GM21515 (cell line): Measurements from ENCODE around the gene SEPTIN8.

ENCODE experiments used
- ATAC-seq: cut with Tn5 transposase; IDR thresholded peaks from one replicate; pipeline ENCODE4 v1.9.1; 2021; ENCODE audit not compliant: unreplicated experiment

Gene SEPTIN8, protein sequence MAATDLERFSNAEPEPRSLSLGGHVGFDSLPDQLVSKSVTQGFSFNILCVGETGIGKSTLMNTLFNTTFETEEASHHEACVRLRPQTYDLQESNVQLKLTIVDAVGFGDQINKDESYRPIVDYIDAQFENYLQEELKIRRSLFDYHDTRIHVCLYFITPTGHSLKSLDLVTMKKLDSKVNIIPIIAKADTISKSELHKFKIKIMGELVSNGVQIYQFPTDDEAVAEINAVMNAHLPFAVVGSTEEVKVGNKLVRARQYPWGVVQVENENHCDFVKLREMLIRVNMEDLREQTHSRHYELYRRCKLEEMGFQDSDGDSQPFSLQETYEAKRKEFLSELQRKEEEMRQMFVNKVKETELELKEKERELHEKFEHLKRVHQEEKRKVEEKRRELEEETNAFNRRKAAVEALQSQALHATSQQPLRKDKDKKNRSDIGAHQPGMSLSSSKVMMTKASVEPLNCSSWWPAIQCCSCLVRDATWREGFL

DNA sequence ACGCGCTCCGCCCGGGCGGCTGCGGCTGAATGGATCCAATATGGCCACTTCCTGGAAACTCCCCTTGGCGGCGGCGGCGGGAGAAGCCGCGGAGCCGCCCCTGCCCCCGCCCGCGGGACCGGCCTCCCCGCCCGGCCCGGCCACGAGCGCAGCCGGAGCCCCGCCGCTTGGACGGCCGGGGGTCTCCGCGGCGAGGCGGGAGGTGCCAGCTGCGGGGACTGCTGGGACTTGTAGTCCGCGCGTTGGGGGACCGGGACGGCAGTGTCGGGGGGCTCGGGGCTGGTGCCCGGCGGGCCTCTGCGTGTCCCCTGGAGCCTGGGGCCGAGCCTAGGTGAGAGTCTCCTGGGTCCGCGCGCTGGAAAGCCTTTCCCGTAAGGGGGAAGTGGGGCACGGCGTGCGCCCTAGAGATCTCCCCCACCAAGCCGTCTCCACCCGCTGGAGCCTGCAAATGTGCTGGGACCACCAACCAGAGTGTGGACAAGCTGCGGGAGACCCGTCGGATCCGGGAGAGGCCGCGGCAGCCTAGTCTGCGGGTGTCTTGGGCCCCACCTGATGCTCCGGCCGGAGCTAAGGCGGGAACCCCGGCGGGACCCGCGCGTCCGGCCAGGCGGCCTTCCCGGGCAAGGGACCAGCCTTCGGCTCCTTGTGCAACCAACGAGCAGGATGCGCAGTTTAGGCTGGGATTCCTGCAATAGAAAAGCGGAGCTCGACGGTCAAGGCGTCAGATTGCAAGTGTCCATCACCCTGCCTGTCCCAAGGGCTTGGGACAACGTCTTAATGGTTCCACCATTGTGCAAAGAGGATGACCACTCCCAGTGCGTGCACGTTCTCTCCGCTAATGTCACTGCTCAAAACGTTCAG lies at the start of gene SEPTIN8:
TSS of gene SEPTIN8 (minus strand) at position 31 of the 861 bp plus-strand sequence. CDS start 102 bp downstream, outside the sequence.
- ATAC-seq: no peak

DNA sequence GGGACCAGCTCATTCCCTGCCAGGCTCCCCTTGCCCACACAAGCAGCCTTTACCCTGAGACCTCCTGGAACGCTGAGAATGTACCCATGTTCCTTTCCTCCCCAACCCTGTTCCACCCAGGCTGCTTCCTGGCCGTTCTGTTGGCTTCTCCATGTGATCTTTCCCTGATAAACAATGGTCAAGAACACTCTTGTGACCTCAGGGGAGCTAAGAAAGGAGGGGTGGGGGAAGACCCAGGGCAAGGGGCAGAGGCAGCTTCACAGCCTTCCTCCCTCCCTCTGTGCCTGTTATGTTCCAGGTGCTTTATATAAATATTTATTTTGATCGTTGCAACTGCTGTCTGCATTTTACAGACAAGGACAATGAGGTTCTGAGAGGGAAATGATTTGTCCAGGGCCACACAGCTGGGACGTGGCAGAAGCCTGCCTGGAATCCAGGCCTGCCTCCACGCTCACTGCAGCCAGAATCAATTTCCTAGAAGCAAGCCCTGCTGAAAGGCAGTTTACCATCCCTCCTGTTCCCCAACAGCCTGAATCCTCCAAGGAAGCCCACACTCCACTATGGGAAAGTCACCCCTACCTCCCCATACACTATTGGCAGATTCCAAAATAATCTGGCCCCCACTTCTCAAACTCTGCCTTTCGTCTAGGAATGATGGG lies 49.5 kb upstream of the SEPTIN8 start:
- no peak for ATAC-seq

DNA sequence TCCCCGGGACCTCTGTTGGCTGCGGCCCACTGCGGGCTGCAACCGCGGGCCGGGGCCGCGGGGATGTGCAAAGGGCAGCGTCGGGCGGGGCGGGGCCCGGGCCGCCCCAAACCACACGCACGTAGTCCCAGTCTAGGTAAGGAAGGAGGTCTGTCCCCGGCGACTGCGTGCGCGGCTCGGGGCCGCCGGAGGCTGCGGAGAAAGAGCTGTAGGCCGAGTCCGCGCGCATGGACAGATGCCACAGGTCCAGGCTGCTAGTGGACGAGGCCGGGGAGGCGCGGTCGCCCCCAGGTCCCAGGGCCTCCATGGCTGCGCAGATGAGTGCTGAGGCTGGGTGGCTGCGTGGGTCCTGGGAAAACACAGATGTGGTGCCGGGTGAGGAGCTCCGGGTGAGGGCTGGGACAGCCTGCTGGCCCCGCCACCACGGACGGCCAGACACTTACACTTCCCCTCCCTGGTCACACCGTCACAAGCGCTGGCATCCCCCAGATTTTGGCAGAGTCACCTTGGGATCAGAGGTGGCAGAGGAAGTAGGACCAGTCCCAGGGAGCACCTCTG lies 48.9 kb upstream of the SEPTIN8 start:
- no peak for ATAC-seq

DNA sequence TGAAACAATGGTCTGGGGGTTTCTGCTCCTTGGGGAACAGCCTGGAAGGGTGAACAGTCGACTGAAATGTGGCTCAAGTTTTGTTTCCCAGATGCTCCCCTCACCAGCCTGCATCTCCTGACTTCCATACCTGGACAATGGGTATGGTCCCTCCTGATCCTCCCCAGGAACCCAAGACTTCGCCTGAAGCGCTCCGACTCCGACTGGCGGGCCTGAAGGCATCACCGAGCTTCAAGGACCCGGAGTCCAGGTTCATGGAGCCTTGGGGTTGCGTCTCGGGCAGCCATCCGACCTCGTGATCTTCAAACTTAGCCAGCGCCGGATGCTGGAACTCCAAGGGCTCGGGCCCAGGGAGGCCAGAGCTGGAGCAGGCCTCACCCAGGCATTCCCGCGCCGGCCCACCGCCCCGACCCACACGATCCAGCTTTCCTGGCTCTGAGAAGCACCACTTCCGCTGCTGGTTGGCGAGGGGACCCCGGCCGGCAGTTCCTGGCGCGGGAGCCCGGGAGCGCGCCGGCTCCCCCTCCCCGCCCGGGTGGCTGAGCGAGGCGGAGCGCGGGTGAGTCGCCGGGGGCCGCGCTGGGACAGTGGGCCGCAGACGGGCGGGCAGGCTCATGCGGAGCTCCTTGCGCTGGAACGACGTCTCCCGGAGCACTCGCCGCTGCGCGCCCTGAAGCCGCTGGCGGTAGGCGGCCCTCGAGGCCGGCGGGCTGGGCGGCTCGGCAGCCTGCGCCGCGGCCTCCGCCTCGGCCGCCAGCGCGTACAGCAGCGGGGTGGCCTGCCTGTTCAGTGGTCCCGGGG lies 48.2 kb upstream of the SEPTIN8 start:
- no peak for ATAC-seq

DNA sequence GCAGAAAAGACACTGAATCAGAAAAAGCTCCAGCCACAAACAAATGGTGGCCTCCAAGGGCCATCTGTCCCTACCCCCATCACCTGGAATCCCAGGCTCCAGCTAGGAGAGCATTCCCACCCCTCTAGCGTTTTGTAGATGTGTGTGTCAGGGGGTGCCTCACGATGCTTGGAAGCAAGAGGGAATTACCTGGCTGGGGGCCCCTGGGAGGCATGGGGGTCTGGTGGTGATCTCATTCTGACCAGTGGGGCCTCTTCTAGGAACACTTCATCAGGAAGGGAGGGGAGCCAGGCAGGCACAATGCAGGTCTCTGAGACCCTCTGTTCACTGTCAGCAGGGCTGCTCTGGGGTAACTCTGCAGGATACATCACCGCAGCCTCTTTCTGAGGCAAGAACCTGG lies 47.4 kb upstream of the SEPTIN8 start:
- ATAC-seq: no peak

DNA sequence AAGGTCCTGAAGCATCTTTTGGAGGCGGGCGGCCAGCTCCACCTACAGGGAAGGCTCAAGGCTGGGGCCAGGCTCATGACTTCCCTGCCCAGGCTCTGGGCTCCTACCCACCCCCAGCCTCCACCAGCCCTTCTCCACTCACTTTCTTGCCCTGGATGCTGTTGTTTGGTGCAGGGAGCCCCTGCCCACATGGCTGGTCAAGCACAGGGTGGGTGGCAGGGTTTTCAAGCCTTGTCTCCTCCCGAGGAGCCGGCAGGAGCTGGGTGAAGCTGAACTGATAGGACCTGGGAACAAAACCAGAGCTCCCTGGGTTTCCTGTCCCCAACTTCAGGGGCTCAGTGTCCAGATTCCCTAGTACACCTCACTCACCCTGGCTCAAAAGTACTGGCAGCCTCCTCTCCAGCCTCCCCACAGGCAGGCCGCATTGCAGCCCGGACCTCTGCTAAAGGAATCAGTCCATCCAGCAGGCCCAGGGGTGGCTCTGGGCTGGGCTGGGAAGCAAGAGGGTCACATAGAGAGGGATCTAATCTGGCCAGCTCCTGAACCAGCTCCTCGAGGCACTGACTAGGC lies 46.5 kb upstream of the SEPTIN8 start:
- ATAC-seq: no peak

DNA sequence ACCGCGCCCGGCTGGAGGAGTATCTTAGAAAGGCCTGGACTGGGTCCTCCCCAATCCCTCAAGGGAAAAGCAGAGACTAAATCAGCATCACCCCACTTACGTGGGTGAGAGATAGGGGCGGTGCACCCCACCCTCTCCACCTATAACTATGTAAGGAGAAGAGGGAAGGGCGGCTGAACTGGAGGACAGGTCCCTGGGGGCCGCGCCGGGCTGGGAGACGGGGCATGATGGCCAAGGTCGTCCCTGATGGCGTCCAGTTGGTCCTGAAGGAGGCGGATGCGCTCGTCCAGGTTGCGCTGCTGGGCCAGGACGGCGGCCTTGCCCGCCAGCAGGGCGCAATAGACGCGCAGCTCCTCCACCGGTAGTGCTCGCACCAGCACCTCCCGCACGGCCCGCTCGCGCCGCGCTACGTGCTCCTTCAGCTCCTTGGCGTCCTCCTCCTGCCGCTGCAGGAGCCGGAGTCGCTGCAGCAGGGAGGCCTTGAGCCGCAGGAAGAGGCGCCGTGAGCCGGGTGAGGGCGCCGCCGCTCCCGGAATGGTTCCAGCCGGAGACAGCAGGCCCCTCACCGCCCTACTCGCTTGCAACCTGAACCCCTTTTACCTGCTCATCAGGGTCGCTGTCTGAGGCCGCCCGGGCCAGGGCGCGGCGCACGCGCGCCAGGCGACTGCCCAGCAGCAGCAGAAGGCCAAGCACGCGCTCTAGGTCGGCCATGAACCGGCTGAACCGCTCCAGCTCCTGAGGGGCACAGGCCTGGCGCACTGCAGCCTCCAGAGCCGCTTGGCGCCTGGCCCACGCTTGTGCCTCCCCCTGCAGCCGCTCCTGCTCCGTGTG lies 45.8 kb upstream of the SEPTIN8 start:
- no peak for ATAC-seq

DNA sequence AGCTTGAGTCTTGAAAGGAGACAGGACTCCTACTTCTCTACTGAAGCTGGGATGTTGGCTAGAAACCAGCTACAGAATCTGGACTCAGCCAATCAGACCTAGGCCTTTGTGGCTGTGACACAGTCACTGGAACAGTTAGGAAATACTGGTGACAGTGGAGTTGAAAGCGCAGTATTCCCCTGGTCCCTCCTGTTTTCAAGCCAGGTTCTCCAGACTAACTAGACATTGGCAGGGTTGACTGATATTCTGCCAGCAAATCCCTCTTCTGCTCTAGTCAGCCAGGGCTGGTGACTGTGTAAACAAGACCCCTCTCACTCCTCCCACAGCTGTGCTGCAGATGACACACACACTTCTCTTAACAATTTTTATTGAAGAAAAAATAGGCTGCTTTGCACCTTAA lies 44.8 kb upstream of the SEPTIN8 start:
- no peak for ATAC-seq

DNA sequence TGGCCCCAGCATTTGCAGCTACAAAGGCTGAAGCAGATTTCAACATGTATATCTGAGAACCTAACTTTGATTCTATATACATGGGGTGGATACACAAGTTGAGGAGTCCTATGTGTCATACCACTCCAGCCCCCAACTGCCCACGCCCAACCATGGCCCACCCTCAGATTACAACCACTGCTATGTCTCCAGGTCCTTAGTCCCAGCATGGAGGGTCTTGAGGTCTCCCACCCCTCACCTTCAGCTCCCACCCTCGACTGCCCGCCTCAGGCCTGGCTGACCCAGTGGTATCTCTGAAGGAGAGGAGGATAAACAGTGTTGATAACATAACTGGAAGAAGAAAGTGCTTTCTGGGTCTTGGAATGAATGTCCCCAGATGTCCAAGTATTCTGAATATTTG lies 44.3 kb upstream of the SEPTIN8 start:
- ATAC-seq: no peak

DNA sequence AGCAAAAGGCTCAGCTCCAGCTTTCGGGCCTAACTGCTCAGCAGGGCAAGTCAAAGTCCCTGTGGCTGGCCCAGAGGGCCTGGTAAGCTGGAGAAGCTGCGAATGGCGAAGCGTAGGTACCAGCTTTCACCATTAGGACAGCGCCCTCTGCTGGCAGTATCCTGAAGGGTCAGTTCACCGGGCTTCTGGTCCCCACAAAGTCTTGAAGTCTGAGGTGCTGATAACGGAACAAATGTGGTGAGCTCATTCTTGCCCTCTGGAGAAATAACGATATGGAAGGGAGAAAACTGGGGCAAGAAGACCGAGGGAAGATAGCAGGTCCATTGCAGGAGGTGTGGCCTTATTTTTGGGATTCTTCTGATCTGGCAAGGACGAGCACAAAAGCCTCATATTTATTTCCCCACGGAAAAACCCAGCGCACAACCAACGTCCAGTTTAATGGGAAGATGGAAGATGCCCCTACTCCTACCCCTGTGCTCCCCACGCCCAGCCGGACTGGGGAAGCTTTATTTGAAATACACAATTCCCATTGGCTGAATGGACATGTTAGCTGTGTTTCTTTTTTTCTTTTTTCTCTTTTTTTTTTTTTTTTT lies 43.2 kb upstream of the SEPTIN8 start:
- ATAC-seq: peak; percentile 74

DNA sequence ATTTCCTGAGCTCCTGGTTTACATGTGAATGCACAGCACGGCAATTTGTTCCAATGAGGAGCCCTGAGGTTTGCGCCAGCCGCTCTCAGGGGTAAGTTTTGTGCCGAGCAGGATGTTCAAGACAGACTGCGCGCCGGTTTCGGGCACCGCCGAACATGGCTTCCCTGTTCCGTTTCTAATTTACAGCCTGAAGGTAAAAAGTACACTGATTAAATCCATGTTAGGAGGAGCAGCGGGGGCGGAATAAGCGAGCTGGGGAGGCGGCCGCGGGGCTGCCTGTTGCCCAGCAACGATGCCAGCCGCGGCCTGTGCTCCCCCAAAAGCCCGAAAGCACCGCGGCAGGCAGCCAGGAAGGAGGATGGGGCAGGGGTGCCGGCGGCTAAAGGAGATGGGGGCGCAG lies 42.4 kb upstream of the SEPTIN8 start:
- no peak for ATAC-seq

DNA sequence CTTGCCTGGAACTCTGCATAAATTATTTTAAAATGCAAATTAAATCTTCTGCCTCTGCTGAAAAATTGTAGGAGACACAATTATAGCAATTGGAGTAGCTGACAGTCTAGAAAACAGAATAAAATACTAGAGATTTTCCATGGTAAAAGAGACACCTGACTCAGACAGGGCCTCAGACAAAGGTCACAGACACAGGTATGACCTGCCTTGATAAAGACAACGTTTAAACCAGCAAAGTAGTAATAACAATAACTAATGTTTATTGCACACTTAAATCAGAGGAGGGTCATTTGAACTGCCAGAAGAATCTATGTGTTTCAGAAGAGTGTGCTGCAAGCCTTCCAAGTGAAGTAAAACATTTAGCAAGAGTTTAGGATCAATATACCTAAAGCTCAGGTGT lies 40.0 kb upstream of the SEPTIN8 start:
- ATAC-seq: no peak

DNA sequence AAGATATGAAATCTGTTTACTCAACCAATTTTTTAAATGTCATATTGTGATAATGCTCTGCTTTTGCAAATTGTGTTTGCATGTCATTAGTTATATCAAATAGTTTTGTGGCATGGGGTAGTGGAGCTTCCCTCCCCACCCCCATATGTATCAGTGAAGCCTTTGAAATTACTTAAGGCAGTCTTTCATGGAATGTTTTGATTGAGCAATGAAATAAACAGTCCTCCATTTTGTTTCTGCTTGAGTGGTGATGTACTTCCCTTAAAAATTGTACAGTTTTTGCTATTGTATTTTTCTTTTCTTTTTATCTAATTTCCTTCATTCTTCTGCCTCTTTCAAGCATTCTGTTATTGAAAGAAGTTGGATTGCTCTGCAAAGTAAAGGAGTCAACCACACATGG lies 39.5 kb upstream of the SEPTIN8 start:
- ATAC-seq: no peak

DNA sequence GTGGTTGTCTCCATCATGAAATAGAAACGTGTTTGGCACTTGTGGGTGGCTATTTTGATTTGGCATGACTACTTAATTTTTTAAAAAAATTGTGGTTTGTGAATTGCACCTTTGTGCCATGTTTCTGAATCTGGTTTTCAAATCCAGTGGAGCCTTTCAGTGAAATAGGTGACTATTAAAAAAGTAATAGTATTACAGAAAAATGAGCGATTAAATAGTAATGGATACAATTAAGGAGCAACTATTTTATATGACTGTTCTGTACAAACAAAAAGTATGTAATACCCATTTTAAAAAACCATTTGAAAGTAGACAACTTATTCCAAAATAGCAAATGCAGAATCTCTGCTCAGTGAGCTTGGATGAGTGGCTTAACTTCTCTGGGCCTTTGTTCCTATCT lies 39.0 kb upstream of the SEPTIN8 start:
- ATAC-seq: no peak

DNA sequence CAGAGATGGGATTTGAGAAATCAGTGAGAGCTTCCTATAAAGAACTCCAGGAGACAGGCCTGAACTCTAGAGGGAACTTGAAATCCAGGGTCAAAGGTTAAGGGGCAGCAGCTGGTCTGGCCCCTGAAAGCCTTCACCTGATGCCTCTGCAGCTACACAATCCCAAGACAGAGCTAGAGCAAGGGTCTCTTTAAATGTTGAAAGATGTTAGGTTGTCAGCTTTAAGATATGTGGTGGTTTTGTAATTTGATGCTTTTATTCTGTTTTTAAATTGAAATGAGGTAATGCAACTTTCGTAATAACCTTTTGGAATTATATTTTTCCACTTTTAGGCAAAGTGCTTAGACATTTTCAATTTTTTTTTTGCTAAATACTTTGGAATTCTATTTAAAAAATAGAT lies 38.4 kb upstream of the SEPTIN8 start:
- ATAC-seq: no peak

DNA sequence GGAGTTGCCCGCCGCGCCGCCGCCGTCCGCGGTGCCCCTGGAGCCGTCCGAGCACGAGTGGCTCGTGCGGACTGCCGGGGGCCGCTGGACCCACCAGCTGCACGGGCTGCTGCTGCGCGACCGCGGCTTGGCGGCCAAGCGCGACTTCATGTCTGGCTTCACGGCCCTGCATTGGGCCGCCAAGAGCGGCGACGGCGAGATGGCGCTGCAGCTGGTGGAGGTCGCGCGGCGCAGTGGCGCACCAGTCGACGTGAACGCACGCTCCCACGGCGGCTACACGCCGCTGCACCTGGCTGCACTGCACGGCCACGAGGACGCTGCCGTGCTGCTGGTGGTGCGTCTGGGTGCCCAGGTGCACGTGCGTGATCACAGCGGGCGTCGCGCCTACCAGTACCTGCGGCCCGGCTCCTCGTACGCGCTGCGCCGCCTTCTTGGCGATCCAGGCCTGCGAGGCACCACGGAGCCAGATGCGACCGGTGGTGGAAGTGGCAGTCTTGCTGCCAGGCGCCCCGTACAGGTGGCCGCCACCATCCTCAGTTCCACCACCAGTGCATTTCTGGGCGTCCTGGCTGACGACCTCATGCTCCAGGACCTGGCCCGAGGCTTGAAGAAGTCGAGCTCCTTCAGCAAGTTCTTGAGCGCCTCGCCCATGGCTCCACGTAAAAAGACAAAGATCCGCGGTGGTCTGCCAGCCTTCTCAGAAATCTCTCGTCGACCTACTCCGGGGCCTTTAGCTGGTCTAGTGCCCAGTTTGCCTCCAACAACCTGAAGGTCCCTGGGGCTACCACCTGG lies 37.7 kb upstream of the SEPTIN8 start:
- no peak for ATAC-seq

DNA sequence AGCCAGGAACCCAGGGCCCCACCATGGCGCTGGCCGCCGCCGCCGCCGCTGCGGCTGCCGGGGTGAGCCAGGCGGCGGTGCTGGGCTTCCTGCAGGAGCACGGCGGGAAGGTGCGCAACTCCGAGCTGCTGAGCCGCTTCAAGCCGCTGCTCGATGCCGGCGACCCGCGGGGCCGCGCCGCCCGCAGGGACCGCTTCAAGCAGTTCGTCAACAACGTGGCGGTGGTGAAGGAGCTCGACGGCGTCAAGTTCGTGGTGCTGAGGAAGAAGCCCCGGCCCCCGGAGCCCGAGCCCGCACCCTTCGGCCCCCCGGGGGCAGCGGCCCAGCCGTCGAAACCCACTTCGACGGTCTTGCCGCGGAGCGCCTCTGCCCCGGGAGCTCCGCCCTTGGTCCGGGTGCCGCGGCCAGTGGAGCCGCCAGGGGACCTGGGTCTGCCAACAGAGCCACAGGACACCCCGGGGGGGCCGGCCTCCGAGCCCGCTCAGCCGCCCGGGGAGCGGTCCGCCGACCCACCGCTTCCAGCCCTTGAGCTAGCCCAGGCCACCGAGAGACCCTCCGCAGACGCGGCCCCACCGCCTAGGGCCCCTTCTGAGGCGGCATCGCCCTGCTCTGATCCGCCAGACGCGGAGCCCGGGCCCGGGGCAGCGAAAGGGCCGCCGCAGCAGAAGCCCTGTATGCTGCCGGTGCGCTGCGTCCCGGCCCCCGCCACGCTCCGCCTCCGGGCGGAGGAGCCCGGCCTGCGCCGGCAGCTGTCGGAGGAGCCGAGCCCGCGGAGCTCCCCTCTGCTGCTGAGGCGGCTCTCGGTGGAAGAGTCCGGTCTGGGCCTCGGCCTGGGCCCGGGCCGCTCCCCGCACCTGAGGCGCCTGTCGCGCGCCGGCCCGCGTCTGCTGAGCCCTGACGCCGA lies 36.8 kb upstream of the SEPTIN8 start:
- no peak for ATAC-seq
